ENCODE measurements around the gene NHP2. TPM values are rescaled to one million over a fixed set of nuclear protein-coding genes. Genes with fewer than 3 reads are reported as not detected.

The NHP2 gene
- 94.9 and 95.9 TPM in 2 replicates for total RNA-seq

GRCh38 chr5:178153530-178154340, at the start of gene NHP2:
TSS of gene NHP2 (minus strand) at chr5:178153885. CDS start at chr5:178153817, 68 bp downstream.

GRCh38 chr5:178187014-178187413, 33.3 kb upstream of the NHP2 start, which contains the start of gene GMCL2:
TSS of gene GMCL2 (minus strand) at chr5:178187371. CDS start at chr5:178187299, 72 bp downstream.

GRCh38 chr5:178130576-178131445, 22.9 kb downstream of the NHP2 start, which contains the start of gene RMND5B:
TSS of gene RMND5B (plus strand) at chr5:178131014. CDS start at chr5:178138120, 7,106 bp downstream.

GRCh38 chr5:178113141-178113787, 40.4 kb downstream of the NHP2 start, which contains the start of gene N4BP3:
TSS of gene N4BP3 (plus strand) at chr5:178113532. CDS start at chr5:178119584, 6,052 bp downstream.

Other genes starting within 250 kb of the NHP2 start
- gene PROP1, start 157.6 kb downstream of the NHP2 start, total RNA-seq: not detected in 2 replicates
- gene N4BP3, start 40.4 kb downstream of the NHP2 start, total RNA-seq: 0.26 and 0.32 TPM in 2 replicates
- gene RMND5B, start 22.9 kb downstream of the NHP2 start, total RNA-seq: 17.8 and 19.6 TPM in 2 replicates
- not detected in 2 replicates for gene GMCL2, start 33.5 kb upstream of the NHP2 start, total RNA-seq
- gene HNRNPAB, start 50.6 kb upstream of the NHP2 start, total RNA-seq: 55.3 and 60.2 TPM in 2 replicates
- 31.5 and 42.2 TPM in 2 replicates for gene PHYKPL, start 78.9 kb upstream of the NHP2 start, total RNA-seq

Data from articular chondrocyte of knee joint (primary cell).